ENCODE measurements around the gene MCOLN2. TPM values are rescaled to one million over a fixed set of nuclear protein-coding genes. Genes with fewer than 3 reads are reported as not detected.

MCOLN2 gene
- total RNA-seq, 1 experiment from 2014 or later: 11.3 TPM

DNA sequence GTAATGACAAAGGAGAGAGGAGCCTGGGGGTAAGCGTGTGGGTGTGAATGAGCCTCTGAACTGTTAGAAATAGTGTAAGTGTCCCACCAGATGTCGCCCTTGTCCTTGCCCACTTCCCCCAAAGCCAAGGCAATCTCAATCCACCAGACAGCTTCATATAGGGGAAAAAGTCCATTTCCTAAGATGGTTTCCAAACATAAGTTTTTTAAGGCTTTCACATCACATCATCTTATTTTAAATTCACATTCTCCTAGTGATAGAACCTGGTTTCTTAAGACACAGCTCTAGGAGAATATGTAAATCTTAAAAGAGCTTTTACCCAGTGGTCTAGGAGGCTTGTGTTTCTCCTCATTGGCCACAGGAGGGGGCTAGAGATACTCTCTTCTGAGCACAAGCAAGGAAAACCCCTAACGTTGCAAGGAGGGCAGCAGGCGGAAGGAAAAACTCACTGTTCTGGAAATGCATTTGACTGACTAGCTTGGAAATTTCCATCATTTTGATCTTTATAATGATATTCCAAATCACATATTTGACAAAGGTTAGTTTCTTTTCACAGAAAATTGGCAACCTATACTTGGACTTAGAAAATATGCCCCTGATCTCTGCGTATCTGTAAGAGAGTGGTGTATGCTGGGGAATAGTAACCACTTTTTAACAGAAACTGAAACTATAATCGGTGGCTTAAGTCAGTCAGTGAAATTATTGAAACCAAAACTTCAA, 52.0 kb downstream of the MCOLN2 start:
- H2AFZ ChIP-seq (ENCODE audit: low read depth, low read length, poor library complexity, severe bottlenecking): peak overlapping the region; percentile 8

More for the DNA sequence above, 52.0 kb downstream of the MCOLN2 start:
- peaks cover 16 to 25% of the 10 kb centered on the region in 2 experiments for H3K4me1 ChIP-seq (ENCODE audit: control insufficient read depth in 1 of 2, insufficient read depth in 2 of 2, low read length in 2 of 2)
- TF ChIP-seq FOSL1 (IDR thresholded peaks at IDR 0.05; ENCODE audit: low read depth) (no peak), RAD21 (IDR thresholded peaks at IDR 0.05; ENCODE audit: low read depth) (peak; percentile 87), POLR2A (IDR thresholded peaks at IDR 0.05; ENCODE audit: borderline replicate concordance, extremely low read depth, insufficient read depth, insufficient read length) (no peak), SP1 (IDR thresholded peaks at IDR 0.05; ENCODE audit: low read depth) (peak; percentile 35; the same call in 1 of the 2 replicates), CTCF (IDR thresholded peaks at IDR 0.05 in 2 of 3, conservative IDR thresholded peaks at IDR 0.05 in 1 of 3; ENCODE audit: borderline replicate concordance in 1 of 3, insufficient read depth in 1 of 3, low read depth in 2 of 3, low read length in 2 of 3) (peak; percentile 70 to 99 (median 91)), CBX3 (IDR thresholded peaks at IDR 0.05; ENCODE audit: low read depth) (0 out of 2 replicates have a peak, but pooled peaks have one; percentile 22), EGR1 (IDR thresholded peaks at IDR 0.05; ENCODE audit: low read depth) (peak; percentile 57; the same call in 1 of the 2 replicates)
- no peaks in the 10 kb centered on the region for H3K9me3 ChIP-seq (ENCODE audit: control insufficient read depth in 1 of 2, insufficient read depth in 1 of 2, low read depth in 1 of 2, low read length in 2 of 2)
- peak overlapping the region; percentile 45 for H3K4me2 ChIP-seq (ENCODE audit: low read length)
- no peaks in the 10 kb centered on the region for H4K20me1 ChIP-seq (ENCODE audit: insufficient read depth)
- ChIA-PET POLR2A (interaction anchor here (0.8 to 3.1 kb wide), 4 partner anchors 83 to 314 kb away, joined by 3 to 16 read pairs (median 3); partner anchors contain the start of gene C1orf52), RAD21 (ENCODE audit: low non-redundant PET in 1 of 2, low total read pairs in 2 of 2, uncharacterized antibody in 2 of 2, unreplicated experiment in 2 of 2) (interaction anchor here (0.7 to 2.1 kb wide), 18 partner anchors 9 to 748 kb away, joined by 3 to 26 read pairs (median 6); partner anchors contain the start of genes C1orf52 (in 2 of the 2) and BCL10 (in 1 of the 2)), CTCF (interaction anchor here (0.7 to 7.5 kb wide), 54 partner anchors 9 to 748 kb away, joined by 3 to 265 read pairs (median 4); partner anchors contain the start of genes BCL10, C1orf52, LPAR3 and MCOLN3)
- peak; percentile 96 for ATAC-seq
- intact Hi-C loops (cut with micrococcal nuclease): loop anchor here (1.0 to 10.0 kb wide), 4 partner anchors 82 to 314 kb away; partner anchors contain the start of gene C1orf52
- H3K4me3 ChIP-seq (replicated peaks in 1 of 2; ENCODE audit: low read depth in 1 of 2, low read length in 2 of 2): 0 out of 4 replicates have a peak overlapping the region, but pooled peaks of 1 of the 2 experiments have one; percentile 5
- BruUV-seq (replicated peaks): no TSS peak
- H3K27ac ChIP-seq (ENCODE audit: low read depth, low read length): peak overlapping the region; percentile 65; the same call in 1 of the 2 replicates
- H3K9me2 ChIP-seq (ENCODE audit: insufficient read depth): no peaks in the 10 kb centered on the region
- H3K79me2 ChIP-seq (ENCODE audit: insufficient read depth, low read length): no peaks in the 10 kb centered on the region
- H3K27me3 ChIP-seq (ENCODE audit: insufficient read depth, low read length): no peaks in the 10 kb centered on the region
- peak; percentile 90 for DNase-seq (ENCODE audit: low read depth, low spot score)
- peak overlapping the region; percentile 19; the same call in 1 of the 2 replicates for H3K9ac ChIP-seq (ENCODE audit: low read length)
- no peaks in the 10 kb centered on the region for H3K36me3 ChIP-seq (ENCODE audit: control insufficient read depth in 1 of 2, insufficient read depth in 2 of 2, low read length in 2 of 2)
